Psoas muscle (tissue), 8 donors: Measurements from ENCODE around the gene MAST3. TPM values are rescaled to one million over a fixed set of nuclear protein-coding genes. Genes with fewer than 3 reads are reported as not detected.
A peak's percentile ranks its signal among the peaks of the same experiment; 100 is the strongest.

Source experiments
- ATAC-seq, 4 donors: fragments of 200-7000 bp; cut with Tn5 transposase; one replicate each; pipeline ENCODE4 v1.9.1; 2020; ENCODE audit warnings: moderate library complexity in 3 of 4, mild to moderate bottlenecking in 2 of 4
- DNase-seq, 2 donors: peaks; one replicate each; pipeline ENCODE4 v3.0.0-alpha.2; 2020
- H3K27ac ChIP-seq: fragments of 200-600 bp; one replicate; pipeline ENCODE4 v1.8.0; 2022
- H3K27me3 ChIP-seq, 3 donors: fragments of 200-600 bp in 1 of 3; one replicate each; pipeline versions ENCODE4 v1.6.1 to v1.8.0; 2013 to 2022; ENCODE audit warnings: low read length in 2 of 3, mild to moderate bottlenecking in 2 of 3, moderate library complexity in 1 of 3; ENCODE audit not compliant: insufficient read depth in 3 of 3
- H3K36me3 ChIP-seq, 2 donors: fragments of 200-600 bp in 1 of 2; one replicate each; pipeline versions ENCODE4 v1.6.1 to v1.8.0; 2013 to 2022; ENCODE audit warnings: low read depth in 1 of 2, mild to moderate bottlenecking in 1 of 2, moderate library complexity in 1 of 2; ENCODE audit not compliant: insufficient read depth in 1 of 2
- H3K4me1 ChIP-seq: fragments of 200-600 bp; one replicate; pipeline ENCODE4 v1.8.0; 2022
- H3K4me3 ChIP-seq: fragments of 200-600 bp; one replicate; pipeline ENCODE4 v1.8.0; 2022; ENCODE audit warnings: mild to moderate bottlenecking
- H3K9me3 ChIP-seq: fragments of 200-600 bp; one replicate; pipeline ENCODE4 v1.8.0; 2022
- WGBS, 3 donors: extraction: QIAGEN DNeasy Blood & Tissue Kit; methylation state at CpG; one replicate each; pipeline versions ENCODE4 v1.1.6 to v1.1.7; 2013; 5-methylcytosine and 5-hydroxymethylcytosine counted together
- intact Hi-C, 2 donors: fragments of 100-400 bp; cut with DNase I; formaldehyde crosslinking; loops; one replicate each; pipeline versions ENCODE4 v1.11.0 to v1.14.2; 2022
- polyA plus RNA-seq, 3 donors: library from polyadenylated mRNA; stranded (reverse); fragments of 200-250 nt; gene quantifications; one replicate each; pipeline ENCODE4 v1.2.3, GENCODE V29; 2013
- total RNA-seq, 4 donors: library from RNA; stranded (reverse); fragmentation: NEBNext Ultra II Directional in 2 of 4; extraction: Animal tissue kit (Norgen Biotek cat#: 25700) in 2 of 4; gene quantifications; one replicate each; pipeline versions ENCODE4 v1.2.1 to v1.2.4, GENCODE V29; 2021 to 2023
- TF ChIP-seq, protein P1 (sequence below): fragments of 200-600 bp; IDR thresholded peaks from one replicate; pipeline ENCODE4 v1.8.0; 2022; ENCODE audit warnings: antibody characterized with exemption
- donor health status: healthy with polysubstance abuse.
- donor health status: DM: no; HTN: no; CAD: no; lungs with moderate emphysema.
- donor health status: Bipolar disorder and iron deficiency.
- donor health status: healthy.
- donor health status: DM: yes; HTN: yes; CAD: no.
- donor health status: DM: no; HTN: no; CAD: no.
- donor health status: DM: no; HTN: no; CAD: no.
- donor health status: DM: yes; HTN: yes; CAD: no.

Gene MAST3
- total and polyA plus RNA-seq, 7 donors = 0.34 to 5.1 (median 2.5) TPM

DNA sequence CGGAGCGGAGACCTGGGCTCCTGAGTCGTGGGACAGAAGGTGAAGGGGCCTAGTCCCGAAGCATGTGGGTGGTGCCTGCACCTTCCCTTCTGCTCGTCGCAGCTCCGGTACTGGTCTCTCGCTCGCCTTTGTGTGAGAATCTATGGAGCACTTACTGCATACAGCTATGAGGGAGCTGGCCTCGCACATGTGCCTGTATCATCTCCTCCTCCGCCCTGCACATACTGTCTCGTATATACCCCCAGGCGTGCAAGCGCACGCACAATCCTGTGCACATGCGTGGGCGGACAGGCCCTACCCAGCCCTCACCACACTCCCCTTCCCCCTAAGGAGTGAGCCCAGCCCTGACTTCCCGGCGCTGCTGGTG lies 64.0 kb downstream of the MAST3 start:
- Histone ChIP-seq H3K27me3 (no peaks in the 10 kb centered on the region), H3K27ac (no peak overlapping the region), H3K36me3 (peaks cover 2 to 48% of the 10 kb centered on the region in 2 donors), H3K4me3 (peak overlapping the region; percentile 27), H3K9me3 (no peaks in the 10 kb centered on the region), H3K4me1 (peaks cover 28% of the 10 kb centered on the region)
- intact Hi-C loops = loop anchor here in 1 of 2 donors (2.0 kb wide), 1 partner anchor 49 kb away; no protein-coding TSS in a partner anchor
- TF ChIP-seq, protein P1, sequence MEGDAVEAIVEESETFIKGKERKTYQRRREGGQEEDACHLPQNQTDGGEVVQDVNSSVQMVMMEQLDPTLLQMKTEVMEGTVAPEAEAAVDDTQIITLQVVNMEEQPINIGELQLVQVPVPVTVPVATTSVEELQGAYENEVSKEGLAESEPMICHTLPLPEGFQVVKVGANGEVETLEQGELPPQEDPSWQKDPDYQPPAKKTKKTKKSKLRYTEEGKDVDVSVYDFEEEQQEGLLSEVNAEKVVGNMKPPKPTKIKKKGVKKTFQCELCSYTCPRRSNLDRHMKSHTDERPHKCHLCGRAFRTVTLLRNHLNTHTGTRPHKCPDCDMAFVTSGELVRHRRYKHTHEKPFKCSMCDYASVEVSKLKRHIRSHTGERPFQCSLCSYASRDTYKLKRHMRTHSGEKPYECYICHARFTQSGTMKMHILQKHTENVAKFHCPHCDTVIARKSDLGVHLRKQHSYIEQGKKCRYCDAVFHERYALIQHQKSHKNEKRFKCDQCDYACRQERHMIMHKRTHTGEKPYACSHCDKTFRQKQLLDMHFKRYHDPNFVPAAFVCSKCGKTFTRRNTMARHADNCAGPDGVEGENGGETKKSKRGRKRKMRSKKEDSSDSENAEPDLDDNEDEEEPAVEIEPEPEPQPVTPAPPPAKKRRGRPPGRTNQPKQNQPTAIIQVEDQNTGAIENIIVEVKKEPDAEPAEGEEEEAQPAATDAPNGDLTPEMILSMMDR = no peak
- WGBS, 3 donors = 62 to 71% (median 62%) methylated on average over 19 of the region's 19 CpGs
- ATAC-seq = peak in 1 of 4 donors; percentile 6
- DNase-seq = no peak

GRCh38 chr19:18164072-18164471 lies 66.5 kb downstream of the MAST3 start:
- intact Hi-C loops = no loop called here
- no peak for ATAC-seq
- no peak overlapping the region for H3K4me3 ChIP-seq
- H3K9me3 ChIP-seq = no peaks in the 10 kb centered on the region
- no peak overlapping the region for H3K27ac ChIP-seq
- no peak for DNase-seq
- no peaks in the 10 kb centered on the region for H3K27me3 ChIP-seq
- peaks cover 8% of the 10 kb centered on the region for H3K4me1 ChIP-seq
- TF ChIP-seq, protein P1 = no peak
- H3K36me3 ChIP-seq = peaks cover 6 to 72% of the 10 kb centered on the region in 2 donors
- WGBS, 3 donors = 96 to 97% (median 97%) methylated on average over 7 of the region's 7 CpGs

DNA sequence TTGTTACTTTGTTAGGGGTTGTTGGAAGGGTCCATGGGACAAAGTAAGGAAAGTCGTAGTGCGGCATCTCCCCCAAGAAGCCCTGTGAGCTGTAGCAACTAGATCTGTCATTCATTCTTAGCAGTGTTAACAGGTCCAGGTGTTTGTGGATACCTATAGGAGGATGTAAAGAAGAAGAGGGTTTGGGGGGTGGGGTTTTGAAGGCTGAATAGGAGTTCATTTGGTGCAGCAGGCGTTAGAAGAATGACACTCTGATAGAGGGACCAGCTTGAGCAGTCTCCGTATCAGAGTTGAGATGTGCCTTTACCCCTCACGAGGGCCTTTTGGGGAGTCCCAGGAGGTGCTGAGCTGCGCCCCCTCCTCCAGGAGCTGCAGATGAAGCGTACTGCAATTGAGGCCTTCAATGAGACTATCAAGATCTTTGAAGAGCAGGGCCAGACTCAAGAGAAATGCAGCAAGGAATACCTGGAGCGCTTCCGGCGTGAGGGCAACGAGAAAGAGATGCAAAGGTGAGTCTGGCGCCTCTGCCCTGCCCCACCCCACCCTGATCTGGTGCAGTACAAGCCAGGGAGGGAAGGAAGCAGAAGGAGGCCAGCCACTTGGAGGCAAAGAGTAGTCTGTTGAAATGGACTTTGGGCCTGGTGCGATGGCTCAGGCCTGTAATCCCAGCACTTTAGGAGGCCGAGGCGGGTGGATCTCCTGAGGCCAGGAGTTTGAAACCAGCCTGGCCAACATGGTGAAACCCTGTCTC lies 68.4 kb downstream of the MAST3 start:
- intact Hi-C loops = no loop called here
- DNase-seq = no peak
- H3K36me3 ChIP-seq = peaks cover 6 to 80% of the 10 kb centered on the region in 2 donors
- TF ChIP-seq, protein P1 = no peak
- no peaks in the 10 kb centered on the region for H3K9me3 ChIP-seq
- ATAC-seq = no peak
- no peak overlapping the region for H3K27ac ChIP-seq
- 96 to 98% (median 97%) methylated on average over 15 of the region's 15 CpGs for WGBS, 3 donors
- H3K4me3 ChIP-seq = no peak overlapping the region
- no peaks in the 10 kb centered on the region for H3K27me3 ChIP-seq
- H3K4me1 ChIP-seq = peaks cover 4% of the 10 kb centered on the region

GRCh38 chr19:18167011-18167410 lies 69.4 kb downstream of the MAST3 start:
- Histone ChIP-seq H3K4me1 (no peaks in the 10 kb centered on the region), H3K36me3 (peaks cover 6 to 77% of the 10 kb centered on the region in 2 donors), H3K27ac (no peak overlapping the region), H3K9me3 (no peaks in the 10 kb centered on the region), H3K4me3 (no peak overlapping the region), H3K27me3 (no peaks in the 10 kb centered on the region)
- no peak for DNase-seq
- intact Hi-C loops = no loop called here
- no peak for ATAC-seq
- WGBS, 3 donors = 91 to 94% (median 92%) methylated on average over 21 of the region's 21 CpGs
- TF ChIP-seq, protein P1 = no peak
